ENCODE data around the gene JAKMIP3.

Gene JAKMIP3

DNA sequence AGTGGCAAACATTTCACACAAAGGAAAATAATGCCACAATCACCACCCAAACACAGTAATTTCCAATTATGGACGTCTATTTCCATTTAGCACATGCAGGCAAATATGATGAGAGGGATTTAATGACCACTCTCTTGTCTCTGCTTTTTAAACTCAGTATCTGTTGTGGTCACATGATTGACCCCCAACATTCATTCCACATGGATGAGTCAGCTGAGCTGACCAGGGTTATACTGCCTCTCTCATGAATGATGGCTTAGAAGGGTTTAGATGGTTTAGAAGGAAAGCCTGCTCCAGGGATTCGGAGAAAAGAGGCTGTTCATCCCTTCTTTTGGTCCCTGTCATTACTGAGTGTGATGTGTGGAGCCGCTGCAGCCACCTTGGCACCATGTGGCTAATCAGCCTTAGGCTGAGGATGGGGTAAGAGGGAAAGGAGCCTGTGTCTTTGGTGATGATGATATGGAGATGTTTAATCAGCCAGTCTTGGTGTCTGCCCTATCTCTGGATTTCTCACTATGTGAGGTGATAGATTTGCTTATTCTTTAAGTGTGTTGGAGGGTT is 38.2 kb upstream of the JAKMIP3 start:
- TF ChIP-seq Cebpa-rat (IDR thresholded peaks at IDR 0.05) = no peak
- no peaks in the 10 kb centered on the region for H3K36me3 ChIP-seq
- H3K9me3 ChIP-seq = no peaks in the 10 kb centered on the region
- no peak overlapping the region for H3K9ac ChIP-seq
- no peak overlapping the region for H3K4me2 ChIP-seq
- H3K27ac ChIP-seq = no peak overlapping the region
- H3K27me3 ChIP-seq = peaks cover 10% of the 10 kb centered on the region
- H3K4me3 ChIP-seq = no peak overlapping the region
- peaks cover 24% of the 10 kb centered on the region for H3K4me1 ChIP-seq
- H4K20me1 ChIP-seq = no peaks in the 10 kb centered on the region

GRCh38 chr10:132028706-132029105 is 37.0 kb upstream of the JAKMIP3 start:
- Histone ChIP-seq H3K27me3 (peaks cover 13% of the 10 kb centered on the region), H4K20me1 (no peaks in the 10 kb centered on the region), H3K4me1 (peaks cover 19% of the 10 kb centered on the region), H3K9me3 (no peaks in the 10 kb centered on the region), H3K27ac (no peak overlapping the region), H3K4me2 (peak overlapping the region; percentile 65), H3K9ac (no peak overlapping the region), H3K36me3 (no peaks in the 10 kb centered on the region), H3K4me3 (no peak overlapping the region)
- no peak for TF ChIP-seq Cebpa-rat (IDR thresholded peaks at IDR 0.05)

DNA sequence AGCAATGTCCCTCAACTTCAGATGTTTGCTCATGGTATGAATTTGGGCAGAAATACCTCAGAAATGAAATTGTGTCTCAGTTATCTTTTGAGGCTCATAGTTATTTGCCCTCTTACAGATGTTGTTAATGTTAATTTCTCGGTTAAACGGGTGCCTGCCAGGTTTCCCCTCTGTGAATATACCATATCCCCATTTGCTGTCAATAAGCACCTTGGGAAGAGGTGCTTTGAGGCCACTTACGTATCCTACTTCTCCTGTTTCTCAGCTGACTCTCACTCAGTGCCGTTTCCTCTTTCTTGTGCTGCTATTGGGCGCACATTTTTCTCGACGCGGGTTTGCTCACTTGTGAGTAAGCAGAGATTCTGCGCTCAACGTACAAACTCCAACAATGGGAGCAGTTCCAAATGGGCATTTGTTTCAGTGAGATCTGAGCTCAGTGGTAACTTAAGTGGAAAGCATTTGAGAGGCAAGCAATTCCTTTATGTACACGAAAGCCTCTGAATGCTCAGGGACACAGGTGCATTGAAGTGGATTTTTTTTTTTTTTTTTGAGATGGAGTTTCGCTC is 34.8 kb upstream of the JAKMIP3 start:
- no peak overlapping the region for H3K27ac ChIP-seq
- peaks cover 32% of the 10 kb centered on the region for H3K27me3 ChIP-seq

DNA sequence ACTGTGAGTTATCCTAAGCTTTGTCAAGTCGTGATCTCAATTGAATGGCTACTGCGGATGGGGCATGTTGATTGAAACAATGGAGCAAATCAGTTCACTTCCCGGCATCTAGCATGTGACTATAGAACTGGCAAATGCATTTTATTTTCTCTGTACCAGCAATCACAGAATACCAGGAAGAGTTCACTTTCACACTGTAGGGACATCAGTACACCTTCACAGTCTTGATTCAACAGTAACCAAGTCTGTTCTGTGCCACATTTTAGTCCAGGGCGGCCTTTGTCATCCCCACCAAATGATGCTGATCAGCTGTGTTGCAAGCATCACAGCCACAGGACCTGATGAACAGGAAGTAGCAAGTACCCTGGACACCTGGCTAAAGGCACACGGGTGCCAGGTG is 32.1 kb upstream of the JAKMIP3 start:
- H4K20me1 ChIP-seq = peaks cover 21% of the 10 kb centered on the region
- no peaks in the 10 kb centered on the region for H3K36me3 ChIP-seq
- no peak overlapping the region for H3K4me2 ChIP-seq
- H3K4me3 ChIP-seq = no peak overlapping the region
- peaks cover 24% of the 10 kb centered on the region for H3K4me1 ChIP-seq
- H3K27me3 ChIP-seq = peaks cover 59% of the 10 kb centered on the region
- no peak overlapping the region for H3K27ac ChIP-seq
- no peaks in the 10 kb centered on the region for H3K9me3 ChIP-seq
- TF ChIP-seq Cebpa-rat (IDR thresholded peaks at IDR 0.05) = no peak
- no peak overlapping the region for H3K9ac ChIP-seq

More for the DNA sequence above, 34.8 kb upstream of the JAKMIP3 start:
- Histone ChIP-seq H4K20me1 (no peaks in the 10 kb centered on the region), H3K9ac (no peak overlapping the region), H3K4me1 (peaks cover 19% of the 10 kb centered on the region), H3K9me3 (no peaks in the 10 kb centered on the region), H3K4me2 (no peak overlapping the region), H3K4me3 (no peak overlapping the region), H3K36me3 (no peaks in the 10 kb centered on the region)
- no peak for TF ChIP-seq Cebpa-rat (IDR thresholded peaks at IDR 0.05)

GRCh38 chr10:132035476-132035875 is 30.3 kb upstream of the JAKMIP3 start:
- Histone ChIP-seq H3K27ac (no peak overlapping the region), H3K4me3 (no peak overlapping the region), H3K4me1 (peaks cover 15% of the 10 kb centered on the region), H3K9ac (no peak overlapping the region), H3K4me2 (no peak overlapping the region), H3K36me3 (no peaks in the 10 kb centered on the region), H3K27me3 (peaks cover 72% of the 10 kb centered on the region), H3K9me3 (no peaks in the 10 kb centered on the region), H4K20me1 (peaks cover 32% of the 10 kb centered on the region)
- no peak for TF ChIP-seq Cebpa-rat (IDR thresholded peaks at IDR 0.05)

DNA sequence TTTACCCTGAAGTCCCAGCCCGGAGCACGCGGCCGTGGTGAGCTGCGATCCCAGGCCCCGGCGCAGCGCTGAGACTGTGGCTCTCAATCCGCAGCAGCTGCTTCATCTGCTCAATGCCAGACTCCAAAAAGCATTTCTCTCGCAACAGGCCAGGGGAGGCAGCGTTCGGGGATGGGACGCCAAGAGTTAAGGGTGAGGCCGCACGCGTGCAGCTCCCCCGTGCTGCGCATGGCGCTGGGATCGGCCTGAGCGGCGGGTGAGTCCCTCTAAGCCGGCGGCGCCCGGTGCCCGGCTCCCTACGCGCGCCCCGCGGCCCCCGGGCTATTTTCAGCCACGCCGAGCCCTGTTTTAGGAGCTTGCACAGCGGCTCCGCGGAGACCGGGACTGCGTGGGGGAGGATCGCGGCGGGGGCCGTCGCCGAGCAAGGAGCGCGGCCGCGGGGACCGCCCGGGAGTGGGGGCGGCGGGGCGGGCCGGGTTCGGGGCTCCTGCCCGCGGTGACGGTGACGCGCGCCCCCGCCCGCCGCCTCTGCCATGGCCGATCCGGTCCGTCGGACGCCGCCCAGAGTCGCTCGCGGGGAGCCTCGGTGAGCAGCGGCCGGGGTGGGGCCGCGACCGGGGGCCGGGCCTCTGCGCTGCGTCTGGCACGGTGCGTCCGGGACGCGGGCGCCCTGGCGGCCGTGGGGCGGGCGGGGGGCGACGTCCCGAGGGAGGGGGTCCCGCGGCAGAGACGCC is 29.4 kb upstream of the JAKMIP3 start:
- Histone ChIP-seq H3K9me3 (no peaks in the 10 kb centered on the region), H3K4me1 (peaks cover 15% of the 10 kb centered on the region), H3K9ac (no peak overlapping the region), H4K20me1 (peaks cover 32% of the 10 kb centered on the region), H3K36me3 (no peaks in the 10 kb centered on the region), H3K27ac (no peak overlapping the region), H3K4me3 (peak overlapping the region; percentile 61), H3K27me3 (peaks cover 77% of the 10 kb centered on the region), H3K4me2 (peak overlapping the region; percentile 76)
- no peak for TF ChIP-seq Cebpa-rat (IDR thresholded peaks at IDR 0.05)

- Histone ChIP-seq H3K4me2 (peak overlapping the region; percentile 76), H3K9ac (no peak overlapping the region), H3K27ac (no peak overlapping the region), H3K4me1 (peaks cover 17% of the 10 kb centered on the region), H3K27me3 (peaks cover 77% of the 10 kb centered on the region), H3K36me3 (no peaks in the 10 kb centered on the region), H3K9me3 (no peaks in the 10 kb centered on the region), H4K20me1 (peaks cover 32% of the 10 kb centered on the region), H3K4me3 (peak overlapping the region; percentile 61)
- TF ChIP-seq Cebpa-rat (IDR thresholded peaks at IDR 0.05) = no peak
These were observed 28.7 kb upstream of the JAKMIP3 start for GRCh38 chr10:132036887-132037675.

DNA sequence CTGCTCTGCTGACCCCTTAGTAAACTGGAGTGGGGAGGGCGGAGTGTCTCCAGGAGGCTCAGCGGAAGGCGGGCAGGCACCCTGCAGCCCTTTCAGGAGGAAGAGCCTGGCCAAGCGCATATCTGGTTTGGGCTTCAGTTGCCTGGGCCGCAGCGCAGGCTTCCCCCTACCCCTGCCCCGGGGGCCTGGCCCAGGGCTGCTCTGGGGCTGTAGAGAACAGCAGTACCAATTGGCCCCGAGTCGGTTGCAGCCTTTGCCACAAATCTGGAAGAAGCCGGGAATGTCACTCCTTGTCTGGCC is 28.1 kb upstream of the JAKMIP3 start:
- Histone ChIP-seq H3K36me3 (no peaks in the 10 kb centered on the region), H3K4me2 (0 out of 2 replicates have a peak overlapping the region, but pooled peaks have one; percentile 76), H3K9me3 (no peaks in the 10 kb centered on the region), H3K9ac (no peak overlapping the region), H3K4me3 (no peak overlapping the region), H3K27ac (no peak overlapping the region), H3K4me1 (peaks cover 23% of the 10 kb centered on the region), H4K20me1 (peaks cover 32% of the 10 kb centered on the region), H3K27me3 (peaks cover 77% of the 10 kb centered on the region)
- TF ChIP-seq Cebpa-rat (IDR thresholded peaks at IDR 0.05) = no peak

GRCh38 chr10:132039371-132039770 is 26.4 kb upstream of the JAKMIP3 start:
- TF ChIP-seq Cebpa-rat (IDR thresholded peaks at IDR 0.05) = no peak
- Histone ChIP-seq H3K4me1 (peaks cover 32% of the 10 kb centered on the region), H3K4me2 (no peak overlapping the region), H3K9me3 (no peaks in the 10 kb centered on the region), H3K4me3 (no peak overlapping the region), H4K20me1 (peaks cover 32% of the 10 kb centered on the region), H3K27ac (no peak overlapping the region), H3K36me3 (no peaks in the 10 kb centered on the region), H3K9ac (no peak overlapping the region), H3K27me3 (peaks cover 61% of the 10 kb centered on the region)

DNA sequence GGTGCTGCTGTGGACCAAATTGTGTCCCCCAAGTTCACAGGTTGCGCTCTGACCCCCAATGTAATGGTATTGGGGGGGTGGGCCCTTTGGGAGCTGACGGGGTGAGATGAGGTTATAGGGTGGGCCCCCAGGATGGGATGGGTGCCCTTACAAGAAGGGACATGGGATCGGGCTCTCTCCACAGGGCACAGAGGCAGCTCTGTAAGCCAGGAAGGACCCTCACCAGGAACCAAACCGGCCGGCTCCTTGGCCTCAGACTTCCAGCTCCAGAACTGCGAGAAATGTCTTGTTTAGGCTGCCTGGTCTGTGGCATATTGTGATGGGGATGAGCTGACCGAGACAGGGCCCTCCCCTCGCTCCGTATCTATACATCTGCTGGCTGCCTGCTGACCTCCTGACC is 25.7 kb upstream of the JAKMIP3 start:
- Histone ChIP-seq H3K27me3 (peaks cover 54% of the 10 kb centered on the region), H3K4me3 (no peak overlapping the region), H3K9me3 (no peaks in the 10 kb centered on the region), H3K36me3 (no peaks in the 10 kb centered on the region), H3K27ac (no peak overlapping the region), H4K20me1 (peaks cover 32% of the 10 kb centered on the region), H3K4me1 (peaks cover 39% of the 10 kb centered on the region), H3K9ac (no peak overlapping the region), H3K4me2 (no peak overlapping the region)
- TF ChIP-seq Cebpa-rat (IDR thresholded peaks at IDR 0.05) = no peak
